GM12878 (cell line): ENCODE results near the gene ZFHX2. TPM values are rescaled to one million over a fixed set of nuclear protein-coding genes. Genes with fewer than 3 reads are reported as not detected.

Experiments
- ATAC-seq: fragments of 200-7000 bp; cut with Tn5 transposase; 3 replicates; pipeline ENCODE4 v1.9.1; 2020; ENCODE audit warnings: mild to moderate bottlenecking, moderate library complexity
- BruUV-seq: library from RNA; stranded (reverse); fragments of 400-500 nt; replicated peaks from 2 replicates; lab custom pipeline; 2021; lab: Mats Ljungman, UMichigan
- CTCF ChIA-PET: fragments of 300-600 bp; sonication (Branson Sonifier 250); formaldehyde crosslinking; extraction: SDS; loops from one replicate; lab custom pipeline; 2021; ENCODE audit warnings: inconsistent platforms; lab: Yijun Ruan, JAX
- POLR2A ChIA-PET: fragments of 350-600 bp; formaldehyde crosslinking; extraction: SDS; loops from one replicate; lab custom pipeline; 2021; ENCODE audit warnings: inconsistent platforms; lab: Charles Lee
- RAD21 ChIA-PET: fragments of 300-600 bp; sonication (Branson Sonifier 250); formaldehyde crosslinking; loops from one replicate; lab custom pipeline; 2023; ENCODE audit warnings: antibody characterized with exemption; ENCODE audit not compliant: unreplicated experiment; lab: Charles Lee
- SMC1A ChIA-PET: fragments of 300-600 bp; sonication (Branson Sonifier 250); formaldehyde crosslinking; loops from one replicate; lab custom pipeline; 2023; ENCODE audit not compliant: unreplicated experiment, uncharacterized antibody; lab: Charles Lee
- DNase-seq: peaks from one replicate; pipeline ENCODE4 v3.0.0-alpha.2; 2011; ENCODE audit warnings: low read depth, low spot score
- FAIRE-seq: peaks from 3 replicates; lab custom pipeline; 2011; peaks lifted over from hg19 to GRCh38; lab: Jason Lieb, UNC
- H2AFZ ChIP-seq: 2 replicates; pipeline ENCODE4 v1.6.0; 2011; ENCODE audit warnings: low read depth, low read length, control low read depth; ENCODE audit not compliant: control insufficient read depth
- H3K27ac ChIP-seq: 2 replicates; pipeline ENCODE4 v1.5.1; 2011; ENCODE audit warnings: control low read depth; ENCODE audit not compliant: control insufficient read depth, insufficient read depth
- H3K27me3 ChIP-seq, 2 experiments: replicated peaks in 1 of 2; 2 replicates each; pipeline versions ENCODE4 v1.6.0 to v1.6.1; 2011; ENCODE audit warnings: low read length in 1 of 2; ENCODE audit not compliant: control insufficient read depth in 2 of 2, insufficient read depth in 2 of 2
- H3K36me3 ChIP-seq, 2 experiments: 2 replicates each; pipeline ENCODE4 v1.5.1; 2011; ENCODE audit warnings: low read length in 1 of 2; ENCODE audit not compliant: control insufficient read depth in 2 of 2, insufficient read depth in 2 of 2
- H3K4me1 ChIP-seq: 2 replicates; pipeline ENCODE4 v1.6.1; 2011; ENCODE audit warnings: mild to moderate bottlenecking, low read length, moderate library complexity, mixed read lengths; ENCODE audit not compliant: control insufficient read depth, insufficient read depth
- H3K4me2 ChIP-seq: 2 replicates; pipeline ENCODE4 v1.6.0; 2011; ENCODE audit warnings: control low read depth; ENCODE audit not compliant: control insufficient read depth, insufficient read depth
- H3K4me3 ChIP-seq: fragments of 200-600 bp; sonication (generic); 2 replicates; pipeline ENCODE4 v1.5.1; 2016
- H3K79me2 ChIP-seq: 2 replicates; pipeline ENCODE4 v1.6.0; 2011; ENCODE audit warnings: low read length; ENCODE audit not compliant: control insufficient read depth, insufficient read depth
- H3K9ac ChIP-seq: 2 replicates; pipeline ENCODE4 v1.8.0; 2011; ENCODE audit warnings: low read length, control low read depth, mixed read lengths; ENCODE audit not compliant: control insufficient read depth, insufficient read depth
- H3K9me3 ChIP-seq: replicated peaks from 3 replicates; pipeline ENCODE4 v1.5.1; 2011; ENCODE audit warnings: mild to moderate bottlenecking, low read length; ENCODE audit not compliant: control insufficient read depth, insufficient read depth
- H4K20me1 ChIP-seq: 2 replicates; pipeline ENCODE4 v1.6.0; 2011; ENCODE audit not compliant: control insufficient read depth, insufficient read depth
- KAT2A ChIP-seq: conservative IDR thresholded peaks from 2 replicates; pipeline ENCODE4 v1.6.1; 2011; ENCODE audit warnings: low read depth, low read length; ENCODE audit not compliant: control insufficient read depth
- POU2F2 ChIP-seq: IDR thresholded peaks from 3 replicates; pipeline ENCODE4 v1.6.1; 2011; ENCODE audit warnings: low read depth, mild to moderate bottlenecking, low read length, borderline replicate concordance
- YY1 ChIP-seq: IDR thresholded peaks from 2 replicates; pipeline ENCODE4 v1.6.1; 2011; ENCODE audit warnings: low read depth, mild to moderate bottlenecking, low read length
- ZNF384 ChIP-seq: IDR thresholded peaks from 2 replicates; pipeline ENCODE4 v1.6.1; 2012; ENCODE audit warnings: low read depth, mild to moderate bottlenecking, low read length, improper control_type of control experiment, borderline replicate concordance
- WGBS: methylation state at CpG from one replicate; pipeline ENCODE4 v1.1.6; 2016; ENCODE audit warnings: low lambda C conversion rate; ENCODE audit not compliant: insufficient replicate concordance, insufficient coverage; ENCODE audit errors: missing lambda C conversion rate; 5-methylcytosine and 5-hydroxymethylcytosine counted together
- in situ Hi-C: fragments of 300-500 bp; cut with MboI; formaldehyde crosslinking; loops from 9 replicates; pipeline ENCODE4 v1.14.3; 2018; ENCODE audit warnings: mixed read lengths
- intact Hi-C: fragments of 100-400 bp; cut with micrococcal nuclease; formaldehyde crosslinking; loops from one replicate; pipeline ENCODE4 v1.14.2; 2022; ENCODE audit not compliant: unreplicated experiment
- polyA plus RNA-seq, 11 experiments: library from polyadenylated mRNA; depleted of rRNA in 4 of 11; unstranded in 6 of 11; stranded (reverse) in 5 of 11; fragments of >200 nt; fragmentation: Nextera tagmentation in 4 of 11; fragmentation: Illumina TruSeq in 1 of 11; extraction: Ambion mirVana in 4 of 11; extraction: Trizol in 1 of 11; gene quantifications; 1 replicate in 1 of 11; 2 replicates in 10 of 11; pipeline versions ENCODE4 v1.2.1 to v1.2.3, GENCODE V29; 2011 to 2016; ENCODE audit warnings: inconsistent platforms in 2 of 11, missing spikeins in 2 of 11, low read depth in 1 of 11
- total RNA-seq, 4 experiments: library from RNA; depleted of rRNA in 3 of 4; stranded (reverse); fragments of >200 nt in 3 of 4; fragmentation: Illumina TruSeq in 1 of 4; extraction: Trizol in 1 of 4; gene quantifications; 2 replicates each; pipeline versions ENCODE4 v1.2.1 to v1.2.3, GENCODE V29; 2013 to 2021
- TF ChIP-seq, protein P1 (sequence below): fragments of 450-650 bp; formaldehyde crosslinking; IDR thresholded peaks from 2 replicates; pipeline ENCODE4 v1.4.0; 2020; ENCODE audit warnings: mild to moderate bottlenecking, moderate library complexity

ZFHX2 gene
- total and polyA plus RNA-seq, 10 of the 15 experiments (the other 5 are each of a cell fraction or from before 2014, with no cell fraction given) = 0.27 to 2.2 (median 0.55) TPM

DNA sequence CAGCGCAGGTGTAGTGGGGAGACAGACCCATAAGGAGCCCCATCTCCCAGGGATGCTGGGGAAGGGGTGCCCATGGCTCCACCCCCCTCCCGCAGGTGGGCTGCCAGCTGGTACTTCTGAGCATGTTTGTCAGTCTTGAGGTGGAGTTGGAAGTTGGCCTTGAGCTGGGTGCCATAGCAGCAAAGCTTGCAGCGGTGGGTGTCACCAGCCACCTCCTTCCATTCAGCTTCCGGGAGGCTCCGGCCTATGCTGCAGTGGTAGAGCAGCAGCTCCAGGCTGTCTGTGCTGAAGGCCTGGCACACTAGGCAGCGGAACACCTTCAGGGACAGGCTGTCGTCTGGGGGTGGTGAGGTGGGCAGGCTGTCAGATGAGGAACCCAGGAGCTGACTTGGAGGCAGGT is 18.9 kb downstream of the ZFHX2 start:
- no TSS peak for BruUV-seq
- ChIA-PET CTCF (interaction anchor here (0.8 to 0.9 kb wide), 2 partner anchors 18 to 26 kb away, joined by 3 to 4 read pairs; no protein-coding TSS in a partner anchor), RAD21 (no interaction called here), POLR2A (no interaction called here)
- FAIRE-seq (no peak), DNase-seq (no peak), ATAC-seq (no peak)
- Histone ChIP-seq H3K4me3 (no peak overlapping the region), H3K27me3 (no peaks in the 10 kb centered on the region), H3K36me3 (no peaks in the 10 kb centered on the region; a peak in 1 of 4 replicates), H3K79me2 (no peaks in the 10 kb centered on the region), H3K4me1 (no peaks in the 10 kb centered on the region), H3K27ac (no peak overlapping the region), H3K9ac (no peak overlapping the region), H2AFZ (no peak overlapping the region)
- in situ Hi-C loops (no loop called here), intact Hi-C loops (no loop called here)
- WGBS = 72% methylated on average over 7 of the region's 7 CpGs
- TF ChIP-seq, protein P1, sequence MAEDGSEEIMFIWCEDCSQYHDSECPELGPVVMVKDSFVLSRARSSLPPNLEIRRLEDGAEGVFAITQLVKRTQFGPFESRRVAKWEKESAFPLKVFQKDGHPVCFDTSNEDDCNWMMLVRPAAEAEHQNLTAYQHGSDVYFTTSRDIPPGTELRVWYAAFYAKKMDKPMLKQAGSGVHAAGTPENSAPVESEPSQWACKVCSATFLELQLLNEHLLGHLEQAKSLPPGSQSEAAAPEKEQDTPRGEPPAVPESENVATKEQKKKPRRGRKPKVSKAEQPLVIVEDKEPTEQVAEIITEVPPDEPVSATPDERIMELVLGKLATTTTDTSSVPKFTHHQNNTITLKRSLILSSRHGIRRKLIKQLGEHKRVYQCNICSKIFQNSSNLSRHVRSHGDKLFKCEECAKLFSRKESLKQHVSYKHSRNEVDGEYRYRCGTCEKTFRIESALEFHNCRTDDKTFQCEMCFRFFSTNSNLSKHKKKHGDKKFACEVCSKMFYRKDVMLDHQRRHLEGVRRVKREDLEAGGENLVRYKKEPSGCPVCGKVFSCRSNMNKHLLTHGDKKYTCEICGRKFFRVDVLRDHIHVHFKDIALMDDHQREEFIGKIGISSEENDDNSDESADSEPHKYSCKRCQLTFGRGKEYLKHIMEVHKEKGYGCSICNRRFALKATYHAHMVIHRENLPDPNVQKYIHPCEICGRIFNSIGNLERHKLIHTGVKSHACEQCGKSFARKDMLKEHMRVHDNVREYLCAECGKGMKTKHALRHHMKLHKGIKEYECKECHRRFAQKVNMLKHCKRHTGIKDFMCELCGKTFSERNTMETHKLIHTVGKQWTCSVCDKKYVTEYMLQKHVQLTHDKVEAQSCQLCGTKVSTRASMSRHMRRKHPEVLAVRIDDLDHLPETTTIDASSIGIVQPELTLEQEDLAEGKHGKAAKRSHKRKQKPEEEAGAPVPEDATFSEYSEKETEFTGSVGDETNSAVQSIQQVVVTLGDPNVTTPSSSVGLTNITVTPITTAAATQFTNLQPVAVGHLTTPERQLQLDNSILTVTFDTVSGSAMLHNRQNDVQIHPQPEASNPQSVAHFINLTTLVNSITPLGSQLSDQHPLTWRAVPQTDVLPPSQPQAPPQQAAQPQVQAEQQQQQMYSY = no peak
- TF ChIP-seq KAT2A (no peak), YY1 (no peak), ZNF384 (no peak), POU2F2 (no peak)
- TF ChIP-seq, all 136 proteins: peak for 0
- SMC1A ChIA-PET = no interaction called here
- no peak overlapping the region for H3K4me2 ChIP-seq
- no peaks in the 10 kb centered on the region for H3K9me3 ChIP-seq
- no peaks in the 10 kb centered on the region for H4K20me1 ChIP-seq
